Psoas muscle (tissue), 8 donors: ENCODE data around the gene DEFB116. TPM values are rescaled to one million over a fixed set of nuclear protein-coding genes. Genes with fewer than 3 reads are reported as not detected.

Experiments used
- ATAC-seq, 4 donors: fragments of 200-7000 bp; cut with Tn5 transposase; one replicate each; pipeline ENCODE4 v1.9.1; 2020; ENCODE audit warnings: moderate library complexity in 3 of 4, mild to moderate bottlenecking in 2 of 4
- DNase-seq, 2 donors: peaks; one replicate each; pipeline ENCODE4 v3.0.0-alpha.2; 2020
- H3K27ac ChIP-seq: fragments of 200-600 bp; one replicate; pipeline ENCODE4 v1.8.0; 2022
- H3K27me3 ChIP-seq, 3 donors: fragments of 200-600 bp in 1 of 3; one replicate each; pipeline versions ENCODE4 v1.6.1 to v1.8.0; 2013 to 2022; ENCODE audit warnings: low read length in 2 of 3, mild to moderate bottlenecking in 2 of 3, moderate library complexity in 1 of 3; ENCODE audit not compliant: insufficient read depth in 3 of 3
- H3K36me3 ChIP-seq, 2 donors: fragments of 200-600 bp in 1 of 2; one replicate each; pipeline versions ENCODE4 v1.6.1 to v1.8.0; 2013 to 2022; ENCODE audit warnings: low read depth in 1 of 2, mild to moderate bottlenecking in 1 of 2, moderate library complexity in 1 of 2; ENCODE audit not compliant: insufficient read depth in 1 of 2
- H3K4me1 ChIP-seq: fragments of 200-600 bp; one replicate; pipeline ENCODE4 v1.8.0; 2022
- H3K4me3 ChIP-seq: fragments of 200-600 bp; one replicate; pipeline ENCODE4 v1.8.0; 2022; ENCODE audit warnings: mild to moderate bottlenecking
- H3K9me3 ChIP-seq: fragments of 200-600 bp; one replicate; pipeline ENCODE4 v1.8.0; 2022
- WGBS, 3 donors: extraction: QIAGEN DNeasy Blood & Tissue Kit; methylation state at CpG; one replicate each; pipeline versions ENCODE4 v1.1.6 to v1.1.7; 2013; 5-methylcytosine and 5-hydroxymethylcytosine counted together
- intact Hi-C, 2 donors: fragments of 100-400 bp; cut with DNase I; formaldehyde crosslinking; loops; one replicate each; pipeline versions ENCODE4 v1.11.0 to v1.14.2; 2022
- polyA plus RNA-seq, 3 donors: library from polyadenylated mRNA; stranded (reverse); fragments of 200-250 nt; gene quantifications; one replicate each; pipeline ENCODE4 v1.2.3, GENCODE V29; 2013
- total RNA-seq, 4 donors: library from RNA; stranded (reverse); fragmentation: NEBNext Ultra II Directional in 2 of 4; extraction: Animal tissue kit (Norgen Biotek cat#: 25700) in 2 of 4; gene quantifications; one replicate each; pipeline versions ENCODE4 v1.2.1 to v1.2.4, GENCODE V29; 2021 to 2023
- TF ChIP-seq, protein P1 (sequence below): fragments of 200-600 bp; IDR thresholded peaks from one replicate; pipeline ENCODE4 v1.8.0; 2022; ENCODE audit warnings: antibody characterized with exemption
- donor health status: healthy with polysubstance abuse.
- donor health status: DM: no; HTN: no; CAD: no; lungs with moderate emphysema.
- donor health status: Bipolar disorder and iron deficiency.
- donor health status: healthy.
- donor health status: DM: yes; HTN: yes; CAD: no.
- donor health status: DM: no; HTN: no; CAD: no.
- donor health status: DM: no; HTN: no; CAD: no.
- donor health status: DM: yes; HTN: yes; CAD: no.

The DEFB116 gene
- total and polyA plus RNA-seq, 7 donors = not detected

DNA sequence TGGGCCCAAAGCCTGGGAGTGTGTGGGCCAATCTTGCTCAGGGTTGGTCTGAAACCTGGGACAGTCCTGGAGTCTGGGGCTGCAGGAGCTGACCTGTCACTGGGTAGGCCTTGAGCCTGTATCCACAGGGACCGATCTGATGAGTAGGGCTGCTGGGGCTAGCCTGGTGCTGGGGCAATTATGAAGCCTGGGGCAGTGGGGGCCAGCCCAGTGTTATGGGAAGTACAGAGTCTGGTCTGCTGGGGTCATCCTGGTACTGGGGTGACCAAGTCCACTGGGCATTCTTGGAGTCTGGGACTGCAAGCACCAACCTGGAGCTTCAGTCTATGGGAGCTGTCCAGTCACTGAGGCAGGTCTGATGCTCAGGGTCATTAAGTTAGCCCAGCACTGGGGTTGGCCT lies 30.2 kb downstream of the DEFB116 start:
- ATAC-seq (no peak), DNase-seq (no peak)
- 57 to 82% (median 67%) methylated on average over 1 of the region's 1 CpG for WGBS, 3 donors

DNA sequence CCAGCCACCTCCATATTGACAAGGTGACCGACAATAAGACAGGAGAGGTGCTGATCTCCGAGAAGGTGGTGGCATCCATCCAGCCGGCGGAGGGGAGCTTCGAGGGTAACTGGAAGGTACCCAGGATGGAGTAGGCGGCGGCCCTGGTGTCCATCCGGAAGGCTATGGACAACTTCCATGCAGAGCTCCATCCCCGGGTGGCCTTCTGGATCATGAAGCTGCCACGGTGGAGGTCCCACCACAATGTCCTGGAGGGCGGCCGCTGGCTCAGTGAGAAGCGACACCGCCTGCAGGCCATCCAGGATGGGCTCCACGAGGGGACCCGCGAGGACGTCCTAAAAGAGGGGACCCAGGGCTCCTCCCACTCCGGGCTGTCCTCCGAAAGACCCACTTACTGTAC lies 33.9 kb downstream of the DEFB116 start:
- no peak for ATAC-seq
- intact Hi-C loops = no loop called here
- peaks cover 18% of the 10 kb centered on the region for H3K9me3 ChIP-seq
- H3K27me3 ChIP-seq = no peaks in the 10 kb centered on the region
- TF ChIP-seq, protein P1, sequence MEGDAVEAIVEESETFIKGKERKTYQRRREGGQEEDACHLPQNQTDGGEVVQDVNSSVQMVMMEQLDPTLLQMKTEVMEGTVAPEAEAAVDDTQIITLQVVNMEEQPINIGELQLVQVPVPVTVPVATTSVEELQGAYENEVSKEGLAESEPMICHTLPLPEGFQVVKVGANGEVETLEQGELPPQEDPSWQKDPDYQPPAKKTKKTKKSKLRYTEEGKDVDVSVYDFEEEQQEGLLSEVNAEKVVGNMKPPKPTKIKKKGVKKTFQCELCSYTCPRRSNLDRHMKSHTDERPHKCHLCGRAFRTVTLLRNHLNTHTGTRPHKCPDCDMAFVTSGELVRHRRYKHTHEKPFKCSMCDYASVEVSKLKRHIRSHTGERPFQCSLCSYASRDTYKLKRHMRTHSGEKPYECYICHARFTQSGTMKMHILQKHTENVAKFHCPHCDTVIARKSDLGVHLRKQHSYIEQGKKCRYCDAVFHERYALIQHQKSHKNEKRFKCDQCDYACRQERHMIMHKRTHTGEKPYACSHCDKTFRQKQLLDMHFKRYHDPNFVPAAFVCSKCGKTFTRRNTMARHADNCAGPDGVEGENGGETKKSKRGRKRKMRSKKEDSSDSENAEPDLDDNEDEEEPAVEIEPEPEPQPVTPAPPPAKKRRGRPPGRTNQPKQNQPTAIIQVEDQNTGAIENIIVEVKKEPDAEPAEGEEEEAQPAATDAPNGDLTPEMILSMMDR = no peak
- no peak for DNase-seq
- no peaks in the 10 kb centered on the region for H3K4me1 ChIP-seq
- H3K27ac ChIP-seq = no peak overlapping the region
- no peak overlapping the region for H3K4me3 ChIP-seq
- 80 to 85% (median 82%) methylated on average over 20 of the region's 20 CpGs for WGBS, 3 donors
- no peaks in the 10 kb centered on the region for H3K36me3 ChIP-seq

More for the DNA sequence above, 30.2 kb downstream of the DEFB116 start:
- Histone ChIP-seq H3K27me3 (no peaks in the 10 kb centered on the region), H3K4me3 (no peak overlapping the region), H3K9me3 (peaks cover 7% of the 10 kb centered on the region), H3K36me3 (no peaks in the 10 kb centered on the region), H3K4me1 (no peaks in the 10 kb centered on the region), H3K27ac (no peak overlapping the region)
- TF ChIP-seq, protein P1 = no peak
- intact Hi-C loops = no loop called here

DNA sequence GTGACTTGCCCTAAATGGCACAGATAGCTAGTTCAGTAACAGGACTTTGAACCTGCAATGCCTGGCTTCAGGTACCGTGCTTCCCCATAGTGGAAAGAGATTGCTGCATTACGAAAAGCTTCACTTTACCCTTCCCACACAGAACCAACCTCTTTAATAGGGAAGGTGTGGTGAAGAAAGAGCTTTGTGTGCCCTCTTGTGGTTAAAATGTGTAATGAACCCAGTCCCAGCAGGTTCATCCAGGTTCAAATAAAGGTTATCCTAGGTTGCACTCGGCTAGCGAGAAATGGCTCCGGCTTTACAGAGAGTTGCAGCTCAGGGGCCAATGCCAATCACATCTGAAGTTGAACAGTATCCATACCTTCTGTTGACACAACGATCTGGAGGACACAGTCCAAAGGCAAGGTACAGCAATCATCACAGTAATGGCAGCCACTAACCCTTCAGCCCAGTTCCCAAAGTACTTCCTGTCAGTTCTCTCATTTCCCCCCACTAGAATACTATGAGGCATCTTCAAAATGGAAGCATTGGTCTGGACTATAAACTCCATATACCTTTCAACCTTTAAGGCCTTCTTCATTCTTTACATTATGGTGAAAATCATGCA lies 48.0 kb downstream of the DEFB116 start:
- intact Hi-C loops = no loop called here
- 68 to 72% (median 69%) methylated on average over 6 of the region's 6 CpGs for WGBS, 3 donors

DNA sequence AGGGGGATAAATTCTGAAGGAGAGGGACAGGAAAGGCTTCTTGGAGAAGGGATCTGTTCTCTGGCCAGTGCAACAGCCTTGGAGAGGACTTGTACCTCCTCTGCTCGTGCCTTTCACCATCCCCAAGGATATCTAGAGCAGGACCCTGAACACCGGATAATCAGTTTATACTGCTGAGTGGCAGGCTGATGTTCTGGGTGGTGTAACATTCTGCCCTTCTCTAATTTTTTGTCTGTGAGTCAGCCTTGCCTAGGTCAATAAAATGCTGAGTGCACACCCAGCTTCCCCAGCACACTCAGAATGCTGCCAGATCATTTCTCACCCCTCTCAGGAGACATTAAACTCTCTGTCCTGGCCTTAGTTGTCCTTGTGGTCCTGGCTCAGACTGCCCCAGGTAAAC lies 51.0 kb downstream of the DEFB116 start, which contains the start of gene DEFB115:
TSS of gene DEFB115 (plus strand) at position 301 of the 400 bp plus-strand sequence. CDS start at position 301, 0 bp downstream.
- intact Hi-C loops = no loop called here
- ATAC-seq (no peak), DNase-seq (no peak)
- TF ChIP-seq, protein P1 = no peak
- 49 to 54% (median 51%) methylated on average over 2 of the region's 2 CpGs for whole genome bisulfite sequencing, 3 donors
- Histone ChIP-seq H3K4me1 (no peaks in the 10 kb centered on the region), H3K27me3 (no peaks in the 10 kb centered on the region), H3K9me3 (no peaks in the 10 kb centered on the region), H3K27ac (no peak within 1 kb of the TSS), H3K4me3 (no peak within 1 kb of the TSS), H3K36me3 (no peaks in the 10 kb centered on the region)

More for the DNA sequence above, 48.0 kb downstream of the DEFB116 start:
- H3K27me3 ChIP-seq = no peaks in the 10 kb centered on the region
- H3K4me1 ChIP-seq = no peaks in the 10 kb centered on the region
- no peaks in the 10 kb centered on the region for H3K9me3 ChIP-seq
- ATAC-seq = no peak
- no peak overlapping the region for H3K4me3 ChIP-seq
- H3K27ac ChIP-seq = no peak overlapping the region
- H3K36me3 ChIP-seq = no peaks in the 10 kb centered on the region
- TF ChIP-seq, protein P1 = no peak
- DNase-seq = no peak

DNA sequence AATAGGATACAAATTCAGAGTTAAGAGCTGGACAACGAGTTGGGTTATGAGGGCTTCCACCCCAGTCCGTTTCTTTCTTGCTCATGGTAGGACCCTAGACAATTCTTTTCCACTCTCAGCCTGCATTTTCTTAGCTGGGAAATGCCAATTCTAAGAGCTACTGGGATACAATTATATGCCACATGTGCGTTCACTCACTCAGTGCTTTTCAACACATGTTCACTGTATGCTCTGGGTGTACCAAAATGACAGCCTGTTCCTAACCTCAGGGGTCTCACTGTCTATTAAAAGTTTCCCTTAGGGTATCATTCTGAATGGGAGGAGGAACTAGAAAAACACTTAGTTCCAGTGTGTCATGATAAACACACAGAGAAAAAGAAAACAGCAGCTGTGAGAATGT lies 51.4 kb downstream of the DEFB116 start:
- TF ChIP-seq, protein P1 = no peak
- no peaks in the 10 kb centered on the region for H3K36me3 ChIP-seq
- H3K9me3 ChIP-seq = no peaks in the 10 kb centered on the region
- H3K4me3 ChIP-seq = no peak overlapping the region
- 33 to 38% (median 36%) methylated on average over 3 of the region's 3 CpGs for WGBS, 3 donors
- intact Hi-C loops = no loop called here
- no peaks in the 10 kb centered on the region for H3K4me1 ChIP-seq
- DNase-seq = no peak
- no peaks in the 10 kb centered on the region for H3K27me3 ChIP-seq
- no peak for ATAC-seq
- no peak overlapping the region for H3K27ac ChIP-seq
